Naive thymus-derived CD4-positive, alpha-beta T cell (primary cell): ENCODE results near the gene P2RX2. TPM values are rescaled to one million over a fixed set of nuclear protein-coding genes. Genes with fewer than 3 reads are reported as not detected.
A peak's percentile ranks its signal among the peaks of the same experiment; 100 is the strongest.

Source experiments
- ATAC-seq: fragments of 150-1000 bp; cut with Tn5 transposase; 2 replicates; pipeline ENCODE4 v1.10.0; 2021; ENCODE audit warnings: mild to moderate bottlenecking, moderate library complexity
- CTCF ChIA-PET: fragments of 350-600 bp; sonication (Branson Sonifier 250); formaldehyde crosslinking; loops from one replicate; lab custom pipeline; 2021; ENCODE audit warnings: antibody characterized with exemption; lab: Charles Lee
- POLR2A ChIA-PET: fragments of 350-600 bp; sonication (Branson Sonifier 250); formaldehyde crosslinking; loops from one replicate; lab custom pipeline; 2021; ENCODE audit warnings: antibody characterized with exemption, inconsistent platforms; lab: Charles Lee
- DNase-seq, 9 donors: peaks; one replicate each; pipeline versions ENCODE4 v3.0.0 to v3.0.0-alpha.2; 2020 to 2022; ENCODE audit warnings: mixed read lengths in 1 of 9
- H3K27ac ChIP-seq: one replicate; pipeline ENCODE4 v1.7.0; 2013; ENCODE audit warnings: mild to moderate bottlenecking, low read depth, low read length, moderate library complexity
- H3K27me3 ChIP-seq, 2 donors: one replicate each; pipeline ENCODE4 v1.7.0; 2013; ENCODE audit warnings: low read length in 2 of 2, mild to moderate bottlenecking in 2 of 2, moderate library complexity in 2 of 2; ENCODE audit not compliant: control insufficient read depth in 2 of 2, insufficient read depth in 2 of 2
- H3K36me3 ChIP-seq, 3 experiments: 1 replicate in 2 of 3; 2 replicates in 1 of 3; pipeline ENCODE4 v1.7.0; 2013; ENCODE audit warnings: low read length in 3 of 3, mild to moderate bottlenecking in 3 of 3, moderate library complexity in 1 of 3; ENCODE audit not compliant: insufficient read depth in 3 of 3, control insufficient read depth in 2 of 3
- H3K4me1 ChIP-seq, 2 donors: one replicate each; pipeline ENCODE4 v1.7.0; 2013; ENCODE audit warnings: low read length in 2 of 2, mild to moderate bottlenecking in 2 of 2, moderate library complexity in 1 of 2; ENCODE audit not compliant: control insufficient read depth in 2 of 2, insufficient read depth in 2 of 2
- H3K4me3 ChIP-seq: 2 replicates; pipeline ENCODE4 v1.7.0; 2013; ENCODE audit warnings: mild to moderate bottlenecking, low read length
- H3K9me3 ChIP-seq, 3 experiments: 1 replicate in 2 of 3; 2 replicates in 1 of 3; pipeline ENCODE4 v1.7.0; 2013; ENCODE audit warnings: low read length in 3 of 3; ENCODE audit not compliant: control insufficient read depth in 2 of 3
- H3K27ac Mint-ChIP-seq, 9 donors: one replicate each; pipeline ENCODE4 v1.8.0; 2020 to 2022; ENCODE audit warnings: mixed read lengths in 9 of 9, mild to moderate bottlenecking in 8 of 9, moderate library complexity in 5 of 9, inconsistent platforms in 2 of 9
- H3K27me3 Mint-ChIP-seq, 5 donors: one replicate each; pipeline ENCODE4 v1.8.0; 2021 to 2022; ENCODE audit warnings: mixed read lengths in 5 of 5, mild to moderate bottlenecking in 1 of 5
- H3K36me3 Mint-ChIP-seq, 5 donors: one replicate each; pipeline ENCODE4 v1.8.0; 2020 to 2022; ENCODE audit warnings: mixed read lengths in 5 of 5, mild to moderate bottlenecking in 3 of 5, inconsistent platforms in 1 of 5
- H3K4me1 Mint-ChIP-seq, 7 donors: one replicate each; pipeline ENCODE4 v1.8.0; 2020 to 2022; ENCODE audit warnings: mixed read lengths in 7 of 7, mild to moderate bottlenecking in 3 of 7, inconsistent platforms in 1 of 7
- H3K4me3 Mint-ChIP-seq, 10 donors: one replicate each; pipeline ENCODE4 v1.8.0; 2020 to 2022; ENCODE audit warnings: mild to moderate bottlenecking in 10 of 10, mixed read lengths in 10 of 10, moderate library complexity in 6 of 10, inconsistent platforms in 2 of 10
- H3K9me3 Mint-ChIP-seq, 11 donors: one replicate each; pipeline ENCODE4 v1.8.0; 2020 to 2022; ENCODE audit warnings: mixed read lengths in 11 of 11, mild to moderate bottlenecking in 4 of 11, inconsistent platforms in 1 of 11, moderate library complexity in 1 of 11
- intact Hi-C, 2 donors: fragments of 100-400 bp; cut with micrococcal nuclease; formaldehyde crosslinking; loops; one replicate each; pipeline ENCODE4 v1.15.1; 2023
- polyA plus RNA-seq, 2 donors: library from polyadenylated mRNA; unstranded; fragments of 300-500 nt; fragmentation: Illumina TruSeq; gene quantifications; one replicate each; pipeline ENCODE4 v1.2.3, GENCODE V29; 2021
- total RNA-seq, 6 experiments: library from RNA in 5 of 6; stranded (reverse) in 5 of 6; gene quantifications; 1 replicate in 5 of 6; 2 replicates in 1 of 6; pipeline ENCODE4 v1.2.3 and lab custom pipeline; 2021 to 2026

P2RX2 gene
- total and polyA plus RNA-seq, 7 experiments from 2014 or later: 0.32 TPM; not detected in 6

DNA sequence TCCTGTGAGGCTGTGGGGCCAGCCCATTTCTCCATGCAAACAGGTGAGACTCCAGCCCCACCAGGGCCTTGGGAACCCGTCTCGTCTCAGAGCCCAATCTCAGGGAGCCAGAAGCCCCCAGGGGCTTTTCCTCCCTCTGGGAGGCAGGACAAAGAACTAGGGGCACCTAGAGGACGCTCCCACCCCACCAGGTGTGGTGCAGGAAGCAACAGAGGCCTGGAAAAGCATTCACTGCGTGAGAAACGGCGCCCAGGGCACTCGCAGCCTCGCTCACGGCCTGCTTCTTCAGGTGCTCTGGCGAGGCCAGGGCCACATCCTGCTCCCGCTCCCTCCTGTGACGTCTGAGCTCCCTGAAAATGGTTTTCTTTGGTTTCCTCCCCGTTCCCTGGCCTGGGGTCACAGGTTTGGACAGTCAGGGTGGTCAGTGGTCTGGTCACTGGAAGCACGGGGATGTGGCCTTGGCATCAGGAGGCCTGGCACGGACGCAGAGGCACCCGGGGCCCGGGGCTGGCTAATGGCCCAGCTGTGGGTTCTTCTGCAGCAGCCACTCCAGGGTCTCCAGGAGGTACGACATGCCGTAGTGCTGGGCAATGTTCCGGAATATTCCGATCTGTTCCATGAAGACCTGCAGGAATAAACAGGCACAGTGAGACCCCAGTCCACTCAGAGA lies 5.7 kb downstream of the P2RX2 start:
- no peak for ATAC-seq
- DNase-seq: no peak
- POLR2A ChIA-PET: no interaction called here

DNA sequence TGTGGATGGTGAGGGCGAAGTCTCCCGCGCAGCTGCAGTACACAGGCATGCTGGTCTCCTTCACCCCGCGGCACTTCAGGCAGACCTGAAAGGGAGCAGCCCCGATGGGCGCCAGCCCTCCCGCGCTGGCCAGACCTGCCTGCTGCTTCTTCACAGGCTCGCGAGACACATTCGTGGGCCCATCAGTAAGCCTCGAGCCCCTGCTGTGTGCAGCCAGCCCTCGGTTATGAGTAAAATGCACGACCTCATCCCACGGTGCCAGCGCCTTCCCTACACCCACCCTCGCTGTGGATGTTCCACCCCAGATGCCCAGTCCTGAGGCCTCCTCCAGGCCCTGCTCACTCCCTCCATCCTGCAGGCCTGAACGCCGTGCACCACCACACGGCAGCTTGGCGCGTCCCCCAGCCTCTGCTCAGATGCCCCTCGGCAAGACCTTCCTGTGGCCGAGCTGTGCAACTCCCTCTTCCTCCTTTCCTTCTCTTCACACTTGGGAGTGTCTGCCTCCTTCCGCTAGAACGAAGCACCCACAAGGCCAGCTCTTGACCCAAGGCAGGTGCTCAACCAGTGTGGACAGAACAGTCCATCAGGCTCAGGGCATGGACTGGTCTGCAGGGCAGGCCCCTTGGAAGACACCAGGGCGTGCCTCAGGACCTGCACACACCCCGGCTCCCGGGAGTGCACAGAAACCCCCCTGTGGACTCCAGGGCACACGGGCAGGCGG lies 6.5 kb downstream of the P2RX2 start:
- peaks cover 0 to 3% (median 0%) of the 10 kb centered on the region in 5 donors for H3K27me3 Mint-ChIP-seq
- H3K9me3 Mint-ChIP-seq: no peaks in the 10 kb centered on the region
- H3K4me3 Mint-ChIP-seq: no peak overlapping the region
- ChIA-PET CTCF (no interaction called here), POLR2A (no interaction called here)
- Histone ChIP-seq H3K4me3 (no peak overlapping the region), H3K9me3 (no peaks in the 10 kb centered on the region), H3K36me3 (peaks cover 0 to 30% (median 0%) of the 10 kb centered on the region in 3 experiments), H3K4me1 (no peaks in the 10 kb centered on the region), H3K27me3 (no peaks in the 10 kb centered on the region), H3K27ac (no peak overlapping the region)
- intact Hi-C loops: no loop called here
- peaks cover 0 to 5% (median 0%) of the 10 kb centered on the region in 7 donors for H3K4me1 Mint-ChIP-seq
- H3K36me3 Mint-ChIP-seq: peaks cover 0 to 20% (median 16%) of the 10 kb centered on the region in 5 donors
- ATAC-seq (no peak), DNase-seq (no peak)
- H3K27ac Mint-ChIP-seq: peak overlapping the region in 1 of 9 donors; percentile 55

More for the DNA sequence above, 5.7 kb downstream of the P2RX2 start:
- no peak overlapping the region for H3K27ac ChIP-seq
- CTCF ChIA-PET: no interaction called here
- H3K27me3 ChIP-seq: no peaks in the 10 kb centered on the region
- H3K4me3 ChIP-seq: no peak overlapping the region
- H3K4me1 ChIP-seq: no peaks in the 10 kb centered on the region
- peaks cover 0 to 12% (median 8%) of the 10 kb centered on the region in 5 donors for H3K36me3 Mint-ChIP-seq
- H3K4me1 Mint-ChIP-seq: peaks cover 0 to 5% (median 0%) of the 10 kb centered on the region in 7 donors
- no peak overlapping the region for H3K4me3 Mint-ChIP-seq
- H3K36me3 ChIP-seq: peaks cover 0 to 26% (median 0%) of the 10 kb centered on the region in 3 experiments
- intact Hi-C loops: no loop called here
- H3K9me3 Mint-ChIP-seq: no peaks in the 10 kb centered on the region
- H3K27ac Mint-ChIP-seq: no peak overlapping the region
- H3K27me3 Mint-ChIP-seq: peaks cover 0 to 3% (median 0%) of the 10 kb centered on the region in 5 donors
- no peaks in the 10 kb centered on the region for H3K9me3 ChIP-seq

DNA sequence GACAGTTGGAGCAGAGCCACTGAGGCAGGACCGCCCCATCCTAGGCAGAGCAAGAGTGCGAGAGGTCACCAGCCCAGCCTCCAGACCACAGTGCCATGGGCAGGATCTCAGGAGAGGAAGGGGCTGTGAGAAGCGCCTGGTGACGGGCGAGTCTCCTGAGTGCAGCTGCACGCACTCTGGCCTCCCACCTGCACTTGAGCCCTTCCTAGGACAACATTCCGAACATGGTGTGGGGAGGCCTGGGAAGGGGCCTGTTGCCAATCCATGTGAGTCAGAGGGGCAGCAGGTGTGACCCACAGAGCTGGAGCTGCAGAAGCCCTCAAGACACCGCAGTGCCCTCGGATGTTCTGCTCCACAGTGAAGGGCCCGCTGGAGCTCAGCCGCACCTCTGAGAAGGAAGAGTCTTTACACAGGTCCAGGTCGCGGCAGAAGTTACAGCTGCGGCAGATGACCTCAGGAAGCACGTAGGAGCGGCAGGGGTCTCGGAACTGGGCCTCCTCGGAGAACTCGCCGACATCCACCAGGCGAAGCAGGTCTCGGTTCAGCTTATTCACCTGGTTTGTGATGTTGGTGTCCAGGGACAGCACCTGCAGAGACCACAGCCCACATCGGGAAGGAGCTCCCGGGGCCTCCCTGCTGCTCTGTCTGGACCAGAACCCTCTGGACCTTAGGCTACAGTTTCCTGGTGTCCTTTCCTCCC lies 7.3 kb downstream of the P2RX2 start:
- Histone ChIP-seq H3K27ac (no peak overlapping the region), H3K9me3 (no peaks in the 10 kb centered on the region), H3K36me3 (peaks cover 0 to 37% (median 0%) of the 10 kb centered on the region in 3 experiments), H3K4me1 (no peaks in the 10 kb centered on the region), H3K4me3 (no peak overlapping the region), H3K27me3 (no peaks in the 10 kb centered on the region)
- ChIA-PET POLR2A (no interaction called here), CTCF (no interaction called here)
- intact Hi-C loops: no loop called here
- H3K27ac Mint-ChIP-seq: peak overlapping the region in 1 of 9 donors; percentile 3
- no peaks in the 10 kb centered on the region for H3K27me3 Mint-ChIP-seq
- peaks cover 0 to 5% (median 0%) of the 10 kb centered on the region in 7 donors for H3K4me1 Mint-ChIP-seq
- DNase-seq (no peak), ATAC-seq (no peak)
- H3K36me3 Mint-ChIP-seq: peaks cover 0 to 28% (median 20%) of the 10 kb centered on the region in 5 donors
- no peak overlapping the region for H3K4me3 Mint-ChIP-seq
- no peaks in the 10 kb centered on the region for H3K9me3 Mint-ChIP-seq

DNA sequence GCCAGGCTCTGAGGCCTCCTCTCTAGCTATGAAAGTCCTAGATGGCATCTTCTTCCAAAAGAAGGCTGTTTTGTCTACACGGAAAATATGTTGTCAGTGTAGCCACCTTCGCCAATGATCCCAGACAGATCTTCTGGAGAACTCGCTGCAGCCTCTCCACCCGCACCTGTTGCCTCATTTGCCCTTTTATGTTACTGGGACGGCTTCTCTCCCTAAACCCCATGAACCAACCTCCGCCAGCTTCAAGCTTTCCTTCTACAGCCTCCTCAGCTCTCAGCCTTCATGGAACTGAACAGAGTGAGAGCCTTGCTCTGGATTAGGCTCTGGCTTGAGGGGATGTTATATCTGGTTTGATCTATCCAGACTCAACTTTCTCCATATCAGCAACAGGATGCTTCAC lies 10.8 kb downstream of the P2RX2 start:
- intact Hi-C loops: no loop called here
- POLR2A ChIA-PET: no interaction called here
- H3K36me3 Mint-ChIP-seq: peaks cover 7 to 50% (median 34%) of the 10 kb centered on the region in 5 donors

DNA sequence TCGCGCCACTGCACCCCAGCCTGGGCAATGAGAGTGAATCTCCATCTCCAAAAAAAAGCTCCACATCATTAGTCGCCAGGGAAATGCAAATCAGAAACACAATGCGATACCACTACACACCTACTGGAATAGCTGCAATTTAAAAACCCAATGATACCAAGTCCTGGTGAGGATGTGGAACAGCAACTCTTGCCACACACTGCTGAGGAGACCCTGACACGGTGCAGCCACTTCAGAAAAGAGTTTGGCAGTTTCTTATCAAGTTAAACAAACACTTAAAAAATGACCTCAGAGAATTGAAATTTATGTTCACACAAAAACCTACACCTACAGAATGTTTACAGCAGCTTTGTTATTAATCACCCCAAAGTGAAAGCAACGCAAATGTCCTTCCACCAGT lies 12.1 kb downstream of the P2RX2 start:
- POLR2A ChIA-PET: no interaction called here
- no peaks in the 10 kb centered on the region for H3K4me1 ChIP-seq
- H3K9me3 ChIP-seq: no peaks in the 10 kb centered on the region
- Mint-ChIP-seq H3K27ac (no peak overlapping the region), H3K27me3 (no peaks in the 10 kb centered on the region), H3K4me3 (no peak overlapping the region), H3K36me3 (peaks cover 14 to 57% (median 41%) of the 10 kb centered on the region in 5 donors), H3K9me3 (peaks cover 0 to 1% (median 0%) of the 10 kb centered on the region in 11 donors), H3K4me1 (peaks cover 0 to 4% (median 0%) of the 10 kb centered on the region in 7 donors)
- no peak overlapping the region for H3K27ac ChIP-seq
- peaks cover 0 to 63% (median 9%) of the 10 kb centered on the region in 3 experiments for H3K36me3 ChIP-seq
- H3K27me3 ChIP-seq: no peaks in the 10 kb centered on the region
- CTCF ChIA-PET: no interaction called here
- ATAC-seq (no peak), DNase-seq (no peak)
- intact Hi-C loops: no loop called here
- H3K4me3 ChIP-seq: no peak overlapping the region

More for the DNA sequence above, 10.8 kb downstream of the P2RX2 start:
- no peaks in the 10 kb centered on the region for H3K27me3 ChIP-seq
- no peaks in the 10 kb centered on the region for H3K27me3 Mint-ChIP-seq
- H3K9me3 Mint-ChIP-seq: no peaks in the 10 kb centered on the region
- no peak overlapping the region for H3K27ac ChIP-seq
- no peak overlapping the region for H3K27ac Mint-ChIP-seq
- no peak for DNase-seq
- ATAC-seq: no peak
- H3K36me3 ChIP-seq: peaks cover 0 to 63% (median 6%) of the 10 kb centered on the region in 3 experiments
- no peak overlapping the region for H3K4me3 ChIP-seq
- no peaks in the 10 kb centered on the region for H3K4me1 ChIP-seq
- no peaks in the 10 kb centered on the region for H3K9me3 ChIP-seq
- no peak overlapping the region for H3K4me3 Mint-ChIP-seq
- H3K4me1 Mint-ChIP-seq: peaks cover 0 to 4% (median 0%) of the 10 kb centered on the region in 7 donors
- CTCF ChIA-PET: no interaction called here

DNA sequence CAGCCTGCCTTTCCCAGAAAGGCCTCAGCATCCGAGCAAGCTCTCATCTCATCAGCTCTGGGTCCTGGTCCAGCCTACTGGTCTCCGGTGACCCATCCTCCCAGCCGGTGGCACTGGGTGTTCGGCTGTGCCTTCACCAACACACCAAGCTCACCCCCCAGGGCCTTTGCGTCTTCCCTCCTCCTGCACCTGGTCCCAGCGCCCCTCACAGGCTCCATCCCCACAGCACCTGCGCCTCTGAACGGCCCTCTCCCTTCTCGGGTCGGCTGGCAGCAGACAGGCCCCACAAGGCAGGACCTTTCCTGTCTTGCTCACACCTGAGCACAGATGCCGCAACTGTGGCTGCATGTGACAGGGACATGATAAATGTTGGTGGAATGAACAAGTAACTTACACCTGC lies 13.1 kb downstream of the P2RX2 start:
- H3K27ac Mint-ChIP-seq: no peak overlapping the region
- H3K4me3 ChIP-seq: no peak overlapping the region
- peaks cover 0 to 1% (median 0%) of the 10 kb centered on the region in 11 donors for H3K9me3 Mint-ChIP-seq
- DNase-seq (no peak), ATAC-seq (no peak)
- no peak overlapping the region for H3K4me3 Mint-ChIP-seq
- H3K36me3 ChIP-seq: peaks cover 0 to 66% (median 12%) of the 10 kb centered on the region in 3 experiments
- POLR2A ChIA-PET: no interaction called here
- peaks cover 0 to 4% (median 0%) of the 10 kb centered on the region in 7 donors for H3K4me1 Mint-ChIP-seq
- peaks cover 15 to 63% (median 41%) of the 10 kb centered on the region in 5 donors for H3K36me3 Mint-ChIP-seq
- no peaks in the 10 kb centered on the region for H3K27me3 Mint-ChIP-seq
- no peaks in the 10 kb centered on the region for H3K27me3 ChIP-seq
- no peak overlapping the region for H3K27ac ChIP-seq
- CTCF ChIA-PET: no interaction called here
- no peaks in the 10 kb centered on the region for H3K9me3 ChIP-seq
- intact Hi-C loops: no loop called here
- H3K4me1 ChIP-seq: no peaks in the 10 kb centered on the region
